Measurements from ENCODE around the gene ISYNA1.

The ISYNA1 gene

GRCh38 chr19:18434411-18435175 lies 3.3 kb downstream of the ISYNA1 start:
- Histone ChIP-seq H3K4me3 (ENCODE audit: low read depth in 1 of 2, low read length in 1 of 2) (no peak overlapping the region), H3K27ac (no peak overlapping the region), H3K36me3 (no peaks in the 10 kb centered on the region), H3K4me1 (ENCODE audit: control insufficient read depth in 1 of 2, insufficient read depth in 1 of 2, low read depth in 1 of 2, low read length in 1 of 2) (peaks cover 21 to 38% of the 10 kb centered on the region in 2 experiments), H3K9me3 (no peaks in the 10 kb centered on the region), H3K27me3 (peaks cover 98% of the 10 kb centered on the region)
- TF ChIP-seq, protein P1, sequence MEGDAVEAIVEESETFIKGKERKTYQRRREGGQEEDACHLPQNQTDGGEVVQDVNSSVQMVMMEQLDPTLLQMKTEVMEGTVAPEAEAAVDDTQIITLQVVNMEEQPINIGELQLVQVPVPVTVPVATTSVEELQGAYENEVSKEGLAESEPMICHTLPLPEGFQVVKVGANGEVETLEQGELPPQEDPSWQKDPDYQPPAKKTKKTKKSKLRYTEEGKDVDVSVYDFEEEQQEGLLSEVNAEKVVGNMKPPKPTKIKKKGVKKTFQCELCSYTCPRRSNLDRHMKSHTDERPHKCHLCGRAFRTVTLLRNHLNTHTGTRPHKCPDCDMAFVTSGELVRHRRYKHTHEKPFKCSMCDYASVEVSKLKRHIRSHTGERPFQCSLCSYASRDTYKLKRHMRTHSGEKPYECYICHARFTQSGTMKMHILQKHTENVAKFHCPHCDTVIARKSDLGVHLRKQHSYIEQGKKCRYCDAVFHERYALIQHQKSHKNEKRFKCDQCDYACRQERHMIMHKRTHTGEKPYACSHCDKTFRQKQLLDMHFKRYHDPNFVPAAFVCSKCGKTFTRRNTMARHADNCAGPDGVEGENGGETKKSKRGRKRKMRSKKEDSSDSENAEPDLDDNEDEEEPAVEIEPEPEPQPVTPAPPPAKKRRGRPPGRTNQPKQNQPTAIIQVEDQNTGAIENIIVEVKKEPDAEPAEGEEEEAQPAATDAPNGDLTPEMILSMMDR (IDR thresholded peaks at IDR 0.05), result no peak

DNA sequence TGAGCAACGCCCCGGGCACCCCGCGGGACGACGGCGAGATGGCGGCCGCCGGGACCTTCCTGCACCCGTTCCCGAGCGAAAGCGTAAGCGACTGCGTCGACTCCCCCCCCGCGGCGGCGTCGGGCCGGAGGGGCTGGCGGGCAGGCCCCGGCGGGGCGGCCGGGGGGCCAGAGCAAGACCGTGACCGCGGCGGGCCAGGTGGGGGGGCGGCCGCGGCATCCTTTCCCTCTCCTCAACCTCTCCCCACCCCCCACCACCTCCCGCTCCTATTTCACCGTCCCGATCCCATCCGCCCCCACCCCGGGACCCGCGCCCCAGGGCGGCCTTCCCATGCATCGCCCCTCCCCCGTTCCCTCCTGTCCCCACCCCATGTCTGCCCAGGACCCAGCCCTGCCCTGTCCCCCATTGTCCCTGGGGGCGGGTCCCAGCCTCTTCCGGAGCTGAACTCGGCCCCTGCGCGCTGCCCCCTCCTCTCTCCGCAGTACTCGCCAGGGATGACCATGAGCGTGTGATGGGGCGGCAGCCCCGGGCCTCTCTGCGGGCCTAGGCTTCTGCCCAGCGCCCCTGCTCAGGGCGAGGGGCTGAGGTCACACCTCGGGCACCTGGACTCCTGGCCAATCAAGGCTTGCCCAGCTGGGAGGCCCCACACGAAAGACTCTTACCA lies 4.1 kb downstream of the ISYNA1 start:
- H3K27ac ChIP-seq, result no peak overlapping the region
- TF ChIP-seq, protein P1 (IDR thresholded peaks at IDR 0.05), result no peak
- H3K9me3 ChIP-seq, result no peaks in the 10 kb centered on the region
- peak overlapping the region in 1 of 2 experiments; percentile 47 for H3K4me3 ChIP-seq (ENCODE audit: low read depth in 1 of 2, low read length in 1 of 2)
- no peaks in the 10 kb centered on the region for H3K36me3 ChIP-seq
- peaks cover 98% of the 10 kb centered on the region for H3K27me3 ChIP-seq
- H3K4me1 ChIP-seq (ENCODE audit: control insufficient read depth in 1 of 2, insufficient read depth in 1 of 2, low read depth in 1 of 2, low read length in 1 of 2), result peaks cover 24 to 45% of the 10 kb centered on the region in 2 experiments

DNA sequence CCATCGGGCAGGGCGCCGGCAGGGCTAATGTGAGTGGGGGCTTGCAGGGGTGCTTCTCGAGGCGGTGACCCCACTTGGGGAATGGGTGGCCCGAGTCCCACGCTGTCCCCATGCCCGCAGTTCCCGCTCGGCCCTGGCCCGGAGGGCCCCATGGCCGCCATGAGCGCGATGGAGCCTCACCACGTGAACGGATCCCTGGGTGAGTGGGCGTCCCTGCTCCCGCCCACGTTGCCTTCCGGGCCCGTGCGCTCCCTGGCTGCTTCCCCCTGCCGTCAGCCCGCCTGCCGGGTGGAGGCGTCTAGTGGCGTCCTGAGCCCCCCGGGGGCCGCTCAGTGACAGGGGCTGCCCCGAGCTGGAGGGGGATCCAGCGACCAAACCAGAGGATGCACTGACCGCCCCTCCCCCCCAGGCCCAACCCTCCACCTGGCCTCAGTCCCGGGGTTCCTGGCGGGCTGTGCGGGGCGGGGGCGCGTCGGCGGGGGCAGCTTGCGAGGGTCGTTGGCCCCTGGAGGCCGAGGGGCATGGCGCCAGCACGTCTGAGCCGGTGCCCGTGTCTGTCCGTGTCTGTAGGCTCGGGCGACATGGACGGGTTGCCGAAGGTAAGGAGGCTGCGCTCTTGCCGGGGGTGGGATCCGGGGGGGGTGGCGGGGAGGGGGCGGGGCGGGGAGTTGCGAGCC lies 4.8 kb downstream of the ISYNA1 start:
- H3K27ac ChIP-seq, result no peak overlapping the region

GRCh38 chr19:18432275-18433014 lies 5.5 kb downstream of the ISYNA1 start:
- Histone ChIP-seq H3K9me3 (no peaks in the 10 kb centered on the region), H3K27me3 (peaks cover 98% of the 10 kb centered on the region), H3K4me3 (ENCODE audit: low read depth in 1 of 2, low read length in 1 of 2) (no peak overlapping the region), H3K27ac (no peak overlapping the region), H3K36me3 (no peaks in the 10 kb centered on the region), H3K4me1 (ENCODE audit: control insufficient read depth in 1 of 2, insufficient read depth in 1 of 2, low read depth in 1 of 2, low read length in 1 of 2) (peaks cover 19 to 37% of the 10 kb centered on the region in 2 experiments)
- TF ChIP-seq, protein P1 (IDR thresholded peaks at IDR 0.05), result no peak

More for the DNA sequence above, 4.8 kb downstream of the ISYNA1 start:
- TF ChIP-seq, protein P1 (IDR thresholded peaks at IDR 0.05), result no peak
- no peaks in the 10 kb centered on the region for H3K9me3 ChIP-seq
- H3K27me3 ChIP-seq, result peaks cover 98% of the 10 kb centered on the region
- H3K36me3 ChIP-seq, result no peaks in the 10 kb centered on the region
- H3K4me3 ChIP-seq (ENCODE audit: low read depth in 1 of 2, low read length in 1 of 2), result peak overlapping the region in 1 of 2 experiments; percentile 47
- H3K4me1 ChIP-seq (ENCODE audit: control insufficient read depth in 1 of 2, insufficient read depth in 1 of 2, low read depth in 1 of 2, low read length in 1 of 2), result peaks cover 23 to 44% of the 10 kb centered on the region in 2 experiments

Measured in neutrophil (primary cell).